Measurements from ENCODE around the gene FOXK1. TPM values are rescaled to one million over a fixed set of nuclear protein-coding genes. Genes with fewer than 3 reads are reported as not detected.
A peak's percentile ranks its signal among the peaks of the same experiment; 100 is the strongest.

The FOXK1 gene
- total RNA-seq, 1 donor from 2014 or later, result 33.3 TPM

GRCh38 chr7:4744391-4745264 is 62.5 kb downstream of the FOXK1 start:
- DNase-seq (ENCODE audit: low read depth, low spot score), result peak; percentile 91

GRCh38 chr7:4745265-4745919 is 63.3 kb downstream of the FOXK1 start:
- no peak for DNase-seq (ENCODE audit: low read depth, low spot score)

DNA sequence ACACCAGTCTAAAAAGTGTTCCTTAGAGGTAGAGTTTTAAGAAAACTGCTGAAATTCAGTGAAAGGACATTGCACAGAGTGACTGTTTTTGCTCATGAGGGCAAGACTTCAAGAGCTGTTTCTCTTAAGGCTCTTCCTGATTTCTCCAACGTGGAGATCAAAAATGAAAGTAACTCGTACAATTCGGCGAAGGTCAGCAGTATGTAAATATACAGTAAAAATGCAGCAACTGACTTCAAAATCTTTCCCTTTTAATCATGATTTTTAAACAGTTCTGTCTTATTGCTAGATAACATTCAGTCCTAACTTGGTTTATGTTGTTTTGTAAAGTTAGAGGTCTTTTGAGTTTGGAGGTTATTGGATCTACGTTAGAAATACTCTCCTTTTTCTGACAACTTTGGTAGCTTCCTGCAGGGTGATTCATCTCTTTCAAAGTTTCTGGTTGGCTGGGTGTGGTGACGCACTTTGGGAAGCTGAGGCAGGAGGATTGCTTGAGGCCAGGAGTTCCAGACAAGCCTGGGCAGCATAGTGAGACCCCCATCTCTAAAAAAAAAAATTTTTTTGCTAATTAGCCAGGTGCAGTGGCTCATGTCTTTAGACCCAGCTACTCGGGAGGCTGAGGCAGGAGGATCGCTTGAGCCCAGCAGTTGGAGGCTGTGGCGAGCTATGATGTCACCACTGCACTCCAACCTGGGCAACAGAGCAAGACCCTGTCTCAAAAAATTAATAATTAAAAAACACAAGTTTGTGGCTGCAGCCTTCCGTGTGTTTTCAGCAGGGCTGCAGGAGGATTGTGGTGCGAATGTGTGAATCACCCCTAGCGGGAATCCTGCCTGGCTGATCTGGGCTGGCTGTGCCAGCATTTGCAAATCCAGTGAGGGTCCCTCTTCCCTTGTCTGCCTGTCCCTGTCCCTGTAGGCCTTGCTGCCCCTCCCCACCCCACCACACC is 64.2 kb downstream of the FOXK1 start:
- DNase-seq (ENCODE audit: low read depth, low spot score), result peak; percentile 39

DNA sequence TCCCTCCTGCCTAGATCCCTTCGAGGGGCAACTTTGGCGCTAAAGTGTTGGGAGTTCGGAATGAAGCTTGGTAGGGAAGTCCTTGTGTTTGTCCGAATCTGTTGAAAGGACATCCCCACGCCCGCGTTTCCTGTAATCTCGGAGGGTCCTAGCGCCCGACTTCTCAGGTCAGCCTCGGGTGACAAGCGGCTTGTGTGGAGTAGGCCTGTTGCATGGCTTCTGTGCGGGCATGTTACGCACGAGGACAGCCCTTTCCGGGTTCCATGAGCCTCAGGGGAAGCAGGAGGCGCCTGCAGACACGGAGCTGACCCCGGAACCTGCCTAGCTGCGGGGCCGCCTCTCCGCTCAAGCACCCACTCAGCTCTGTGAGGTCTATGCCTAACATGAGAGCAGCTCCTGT is 64.9 kb downstream of the FOXK1 start:
- no peak for DNase-seq (ENCODE audit: low read depth, low spot score)

DNA sequence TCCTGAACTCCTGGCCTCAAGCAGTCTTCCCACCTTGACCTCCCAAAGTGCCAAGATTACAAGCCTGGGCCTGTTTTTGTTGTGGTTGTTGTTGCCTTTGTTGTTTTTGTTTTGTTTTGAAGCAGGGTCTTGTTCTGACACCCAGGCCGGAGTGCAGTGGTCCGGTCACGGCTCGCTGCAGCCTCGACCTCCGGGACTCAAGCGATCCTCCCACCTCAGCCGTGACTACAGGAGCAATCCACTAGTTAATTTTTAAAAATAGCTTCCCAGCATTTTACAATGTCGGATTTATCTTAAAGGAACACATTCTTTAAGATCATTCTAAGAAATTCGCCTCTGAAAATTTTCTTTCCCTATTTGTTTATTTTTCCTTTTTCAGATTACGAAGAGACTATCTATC is 65.7 kb downstream of the FOXK1 start:
- no peak for DNase-seq (ENCODE audit: low read depth, low spot score)

- DNase-seq (ENCODE audit: low read depth, low spot score), result peak; percentile 72
Observed at GRCh38 chr7:4748231-4748681, 66.2 kb downstream of the FOXK1 start.

DNA sequence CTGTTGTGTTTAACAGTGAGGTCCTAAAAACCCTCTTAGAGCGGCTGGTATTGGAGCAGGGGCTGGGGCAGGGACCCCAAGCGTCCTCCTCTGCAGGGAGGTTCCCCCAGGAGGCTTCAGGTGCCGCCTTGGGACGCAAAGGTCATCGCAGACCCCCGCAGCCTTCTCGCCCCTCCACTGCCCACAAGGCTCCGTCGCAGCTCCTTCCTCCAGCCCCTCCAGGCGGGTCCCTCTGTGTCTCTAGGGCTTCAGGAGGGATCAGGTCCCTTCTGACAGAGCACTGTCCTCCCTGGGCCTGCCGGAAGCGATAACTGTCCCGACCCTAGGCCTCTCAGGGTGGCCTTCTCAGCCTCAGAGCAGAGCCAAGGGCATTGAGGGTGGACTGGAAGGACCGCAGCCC is 67.3 kb downstream of the FOXK1 start:
- no peak for DNase-seq (ENCODE audit: low read depth, low spot score)

DNA sequence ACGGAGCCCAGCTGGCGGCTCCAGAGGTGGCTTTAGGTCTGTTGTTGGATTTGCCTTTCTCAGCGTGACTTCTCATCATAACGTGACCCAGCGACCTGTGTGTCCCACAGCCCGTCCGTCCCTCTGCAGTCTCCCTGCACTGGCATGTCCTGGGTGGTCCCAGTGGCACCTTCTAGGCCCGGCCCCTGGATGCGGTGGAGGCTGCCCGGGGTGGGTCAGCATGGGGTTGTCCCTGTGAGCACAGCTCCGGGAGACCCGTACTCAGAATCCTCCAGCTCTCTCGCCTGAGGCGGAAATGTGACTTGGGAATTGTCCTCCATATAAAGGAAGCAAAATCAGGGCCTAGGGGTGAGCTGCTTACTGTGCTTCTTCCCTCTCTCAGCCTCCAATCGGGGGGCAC is 67.7 kb downstream of the FOXK1 start:
- DNase-seq (ENCODE audit: low read depth, low spot score), result no peak

GRCh38 chr7:4751398-4751947 is 69.4 kb downstream of the FOXK1 start:
- DNase-seq (ENCODE audit: low read depth, low spot score), result no peak

- DNase-seq (ENCODE audit: low read depth, low spot score), result no peak
Observed at GRCh38 chr7:4753598-4754432, 71.7 kb downstream of the FOXK1 start.

DNA sequence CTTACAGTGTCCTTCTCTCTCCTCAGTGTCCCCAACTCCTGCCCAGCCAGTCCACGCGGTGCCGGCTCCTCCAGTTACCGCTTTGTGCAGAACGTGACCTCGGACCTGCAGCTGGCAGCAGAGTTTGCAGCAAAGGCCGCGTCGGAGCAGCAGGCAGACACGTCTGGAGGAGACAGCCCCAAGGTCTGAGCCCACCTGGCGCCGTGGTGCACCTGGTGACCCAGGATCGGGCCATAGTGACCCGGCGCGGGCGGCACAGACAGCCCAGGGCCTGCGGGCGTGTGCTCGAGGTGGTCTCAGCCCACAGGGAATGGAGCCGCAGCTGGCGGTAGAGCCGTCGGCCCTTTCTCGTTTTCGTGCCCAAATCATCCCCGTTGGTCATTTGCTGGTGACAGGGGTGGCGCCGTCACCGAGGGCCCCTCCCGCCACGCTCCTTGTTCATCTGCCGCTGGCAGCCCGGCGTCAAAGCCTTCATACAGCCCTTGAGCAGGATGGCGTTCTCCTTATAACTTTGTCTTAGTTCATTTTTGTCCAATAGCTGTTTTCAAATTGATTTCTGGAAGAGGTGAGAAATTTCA is 72.4 kb downstream of the FOXK1 start:
- DNase-seq (ENCODE audit: low read depth, low spot score), result no peak

DNA sequence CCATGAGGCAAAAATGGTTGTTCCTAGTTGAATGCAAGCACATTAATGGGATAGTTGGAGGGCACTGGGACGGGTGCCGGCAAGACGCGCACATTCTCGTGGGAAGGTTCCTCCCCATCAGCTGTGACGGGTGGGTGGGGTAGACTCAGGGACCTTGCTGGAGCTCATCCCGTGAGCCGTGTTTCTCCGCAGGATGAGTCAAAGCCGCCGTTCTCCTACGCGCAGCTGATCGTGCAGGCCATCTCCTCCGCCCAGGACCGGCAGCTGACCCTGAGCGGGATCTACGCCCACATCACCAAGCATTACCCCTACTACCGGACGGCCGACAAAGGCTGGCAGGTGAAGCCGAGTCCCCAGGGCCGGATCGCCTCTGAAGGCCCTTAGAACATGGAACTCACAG is 73.0 kb downstream of the FOXK1 start:
- no peak for DNase-seq (ENCODE audit: low read depth, low spot score)

GRCh38 chr7:4758111-4758510 is 76.0 kb downstream of the FOXK1 start:
- no peak for DNase-seq (ENCODE audit: low read depth, low spot score)

DNA sequence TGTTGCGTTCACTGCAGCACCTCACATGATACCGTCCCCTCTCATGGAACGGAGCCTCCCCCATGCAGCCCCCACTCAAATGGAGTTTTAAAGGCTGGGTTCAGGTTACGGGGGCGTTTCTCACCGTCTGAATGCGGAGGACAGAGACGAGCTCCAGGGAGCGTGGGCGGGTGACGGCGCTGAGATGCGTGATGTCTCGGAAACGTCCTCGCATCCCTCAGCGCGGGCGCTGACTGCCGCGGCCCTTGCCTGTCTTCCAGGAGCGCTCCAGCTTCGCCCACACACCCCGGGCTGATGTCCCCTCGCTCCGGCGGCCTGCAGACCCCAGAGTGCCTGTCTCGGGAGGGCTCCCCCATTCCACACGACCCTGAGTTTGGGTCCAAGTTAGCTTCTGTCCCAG is 76.7 kb downstream of the FOXK1 start:
- DNase-seq (ENCODE audit: low read depth, low spot score), result no peak

DNA sequence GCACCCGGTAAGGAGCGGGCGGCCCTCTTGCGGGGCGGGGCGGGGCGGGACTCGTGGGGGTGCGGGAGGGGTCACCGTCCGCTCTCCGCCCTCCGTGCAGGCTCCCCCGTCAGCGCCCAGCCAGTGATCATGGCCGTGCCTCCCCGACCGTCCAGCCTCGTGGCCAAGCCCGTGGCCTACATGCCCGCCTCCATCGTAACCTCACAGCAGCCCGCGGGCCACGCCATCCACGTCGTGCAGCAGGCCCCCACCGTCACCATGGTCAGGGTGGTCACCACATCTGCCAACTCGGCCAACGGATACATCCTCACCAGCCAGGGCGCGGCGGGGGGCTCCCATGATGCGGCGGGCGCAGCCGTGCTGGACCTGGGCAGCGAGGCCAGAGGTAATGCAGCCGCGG is 77.1 kb downstream of the FOXK1 start:
- DNase-seq (ENCODE audit: low read depth, low spot score), result no peak

- DNase-seq (ENCODE audit: low read depth, low spot score), result no peak
Observed at GRCh38 chr7:4760952-4761351, 78.9 kb downstream of the FOXK1 start.

- no peak for DNase-seq (ENCODE audit: low read depth, low spot score)
Observed at GRCh38 chr7:4762121-4763055, 80.3 kb downstream of the FOXK1 start.

GRCh38 chr7:4763091-4763793 is 81.1 kb downstream of the FOXK1 start:
- no peak for DNase-seq (ENCODE audit: low read depth, low spot score)

Data from pulmonary artery endothelial cell (primary cell).